Measurements from ENCODE around the gene RNF43. TPM values are rescaled to one million over a fixed set of nuclear protein-coding genes. Genes with fewer than 3 reads are reported as not detected.
A peak's percentile ranks its signal among the peaks of the same experiment; 100 is the strongest.

RNF43 gene
- total and polyA plus RNA-seq, 2 of the 13 experiments (the other 11 are each of a cell fraction or from before 2014, with no cell fraction given) = 31.0 to 53.4 TPM

- TF ChIP-seq ATF3 (CRISPR knock-in tag; IDR thresholded peaks at IDR 0.05) (peak; percentile 60; the same call in 1 of the 2 replicates), HNRNPK (IDR thresholded peaks at IDR 0.05; ENCODE audit: low read depth, low read length, poor library complexity, severe bottlenecking) (no peak), ZNF383 (CRISPR knock-in tag; IDR thresholded peaks at IDR 0.05; ENCODE audit: borderline replicate concordance) (no peak), THAP7 (CRISPR knock-in tag; IDR thresholded peaks at IDR 0.05) (no peak), ZNF609 (CRISPR knock-in tag; IDR thresholded peaks at IDR 0.05; ENCODE audit: borderline replicate concordance) (peak; percentile 79; the same call in 1 of the 2 replicates), SATB2 (CRISPR knock-in tag; IDR thresholded peaks at IDR 0.05) (no peak), TBX3 (IDR thresholded peaks at IDR 0.05; ENCODE audit: borderline replicate concordance) (0 out of 2 replicates have a peak, but pooled peaks have one; percentile 15), MEIS1 (CRISPR knock-in tag; IDR thresholded peaks at IDR 0.05; ENCODE audit: borderline replicate concordance) (no peak), FOXA3 (CRISPR knock-in tag; IDR thresholded peaks at IDR 0.05) (peak; percentile 74), JUNB (CRISPR knock-in tag; IDR thresholded peaks at IDR 0.05; ENCODE audit: borderline replicate concordance) (peak; percentile 13; the same call in 1 of the 2 replicates), HMG20B (CRISPR knock-in tag; conservative IDR thresholded peaks at IDR 0.05) (peak; percentile 49; the same call in 1 of the 2 replicates), HNF4A (CRISPR knock-in tag; IDR thresholded peaks at IDR 0.05) (peak; percentile 87), CBFB (CRISPR knock-in tag; IDR thresholded peaks at IDR 0.05) (peak; percentile 43; the same call in 1 of the 2 replicates), PHF20 (CRISPR knock-in tag; IDR thresholded peaks at IDR 0.05) (no peak), ZNF143 (CRISPR knock-in tag; IDR thresholded peaks at IDR 0.05) (0 out of 2 replicates have a peak, but pooled peaks have one; percentile 46), ZNF232 (CRISPR knock-in tag; IDR thresholded peaks at IDR 0.05; ENCODE audit: borderline replicate concordance) (no peak), ESRRA (CRISPR knock-in tag; IDR thresholded peaks at IDR 0.05; ENCODE audit: low read depth) (no peak)
- TF ChIP-seq, protein P1, sequence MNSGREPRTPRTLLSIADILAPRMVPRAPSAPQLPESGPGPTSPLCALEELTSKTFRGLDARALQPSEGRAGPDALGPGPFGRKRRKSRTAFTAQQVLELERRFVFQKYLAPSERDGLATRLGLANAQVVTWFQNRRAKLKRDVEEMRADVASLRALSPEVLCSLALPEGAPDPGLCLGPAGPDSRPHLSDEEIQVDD (CRISPR knock-in tag; IDR thresholded peaks at IDR 0.05; ENCODE audit: borderline replicate concordance) = no peak
- TF ChIP-seq, protein P2, sequence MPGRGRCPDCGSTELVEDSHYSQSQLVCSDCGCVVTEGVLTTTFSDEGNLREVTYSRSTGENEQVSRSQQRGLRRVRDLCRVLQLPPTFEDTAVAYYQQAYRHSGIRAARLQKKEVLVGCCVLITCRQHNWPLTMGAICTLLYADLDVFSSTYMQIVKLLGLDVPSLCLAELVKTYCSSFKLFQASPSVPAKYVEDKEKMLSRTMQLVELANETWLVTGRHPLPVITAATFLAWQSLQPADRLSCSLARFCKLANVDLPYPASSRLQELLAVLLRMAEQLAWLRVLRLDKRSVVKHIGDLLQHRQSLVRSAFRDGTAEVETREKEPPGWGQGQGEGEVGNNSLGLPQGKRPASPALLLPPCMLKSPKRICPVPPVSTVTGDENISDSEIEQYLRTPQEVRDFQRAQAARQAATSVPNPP (CRISPR knock-in tag; IDR thresholded peaks at IDR 0.05) = no peak
- TF ChIP-seq, protein P3, sequence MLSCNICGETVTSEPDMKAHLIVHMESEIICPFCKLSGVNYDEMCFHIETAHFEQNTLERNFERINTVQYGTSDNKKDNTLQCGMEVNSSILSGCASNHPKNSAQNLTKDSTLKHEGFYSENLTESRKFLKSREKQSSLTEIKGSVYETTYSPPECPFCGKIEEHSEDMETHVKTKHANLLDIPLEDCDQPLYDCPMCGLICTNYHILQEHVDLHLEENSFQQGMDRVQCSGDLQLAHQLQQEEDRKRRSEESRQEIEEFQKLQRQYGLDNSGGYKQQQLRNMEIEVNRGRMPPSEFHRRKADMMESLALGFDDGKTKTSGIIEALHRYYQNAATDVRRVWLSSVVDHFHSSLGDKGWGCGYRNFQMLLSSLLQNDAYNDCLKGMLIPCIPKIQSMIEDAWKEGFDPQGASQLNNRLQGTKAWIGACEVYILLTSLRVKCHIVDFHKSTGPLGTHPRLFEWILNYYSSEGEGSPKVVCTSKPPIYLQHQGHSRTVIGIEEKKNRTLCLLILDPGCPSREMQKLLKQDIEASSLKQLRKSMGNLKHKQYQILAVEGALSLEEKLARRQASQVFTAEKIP (CRISPR knock-in tag; IDR thresholded peaks at IDR 0.05; ENCODE audit: borderline replicate concordance) = no peak
Observed at GRCh38 chr17:58394534-58395223, 22.7 kb downstream of the RNF43 start (continued).
